Neuron (in vitro differentiated cells): ENCODE results near the gene SELENOW.
"Not testable (repeated sequence)": the region's sequence is repeated elsewhere in the genome, so short reads cannot be mapped to it uniquely, and the experiment has no call there.

Experiments
- H2AFZ ChIP-seq: one replicate; pipeline ENCODE4 v1.6.1; 2013; ENCODE audit warnings: low read depth, mild to moderate bottlenecking, inconsistent platforms, low read length, moderate library complexity
- H3K27me3 ChIP-seq: one replicate; pipeline ENCODE4 v1.6.1; 2013; ENCODE audit warnings: low read length; ENCODE audit not compliant: insufficient read depth
- H3K36me3 ChIP-seq: one replicate; pipeline ENCODE4 v1.6.1; 2013; ENCODE audit warnings: low read length; ENCODE audit not compliant: insufficient read depth
- H3K4me1 ChIP-seq: one replicate; pipeline ENCODE4 v1.6.1; 2013; ENCODE audit warnings: low read length; ENCODE audit not compliant: insufficient read depth
- H3K4me3 ChIP-seq: 2 replicates; pipeline ENCODE4 v1.5.1; 2013; ENCODE audit warnings: mild to moderate bottlenecking, low read length, moderate library complexity
- H3K9me3 ChIP-seq: one replicate; pipeline ENCODE4 v1.6.1; 2013; ENCODE audit warnings: low read length

The SELENOW gene

DNA sequence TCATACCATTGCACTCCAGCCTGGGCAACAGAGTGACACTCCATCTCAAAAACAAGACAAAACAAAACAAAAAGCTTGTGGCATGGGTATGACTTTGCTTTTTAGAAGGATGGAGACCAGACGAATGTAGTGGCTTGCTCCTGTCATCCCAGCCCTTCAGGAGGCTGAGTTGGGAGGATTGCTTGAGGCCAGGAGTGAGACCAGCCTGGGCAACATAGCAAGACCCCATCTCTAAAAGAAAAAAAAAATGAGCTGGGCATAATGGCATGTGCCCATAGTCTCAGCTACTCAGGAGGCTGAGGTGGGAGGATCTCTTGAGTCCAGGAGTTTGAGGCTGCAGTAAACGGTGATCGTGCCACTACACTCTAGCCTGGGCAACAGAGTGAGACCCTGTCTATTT lies 16.4 kb upstream of the SELENOW start:
- H3K9me3 ChIP-seq: no peaks in the 10 kb centered on the region
- no peak overlapping the region for H3K4me3 ChIP-seq
- peaks cover 20% of the 10 kb centered on the region for H3K36me3 ChIP-seq
- H3K27me3 ChIP-seq: no peaks in the 10 kb centered on the region
- H2AFZ ChIP-seq: no peak overlapping the region
- no peaks in the 10 kb centered on the region for H3K4me1 ChIP-seq

DNA sequence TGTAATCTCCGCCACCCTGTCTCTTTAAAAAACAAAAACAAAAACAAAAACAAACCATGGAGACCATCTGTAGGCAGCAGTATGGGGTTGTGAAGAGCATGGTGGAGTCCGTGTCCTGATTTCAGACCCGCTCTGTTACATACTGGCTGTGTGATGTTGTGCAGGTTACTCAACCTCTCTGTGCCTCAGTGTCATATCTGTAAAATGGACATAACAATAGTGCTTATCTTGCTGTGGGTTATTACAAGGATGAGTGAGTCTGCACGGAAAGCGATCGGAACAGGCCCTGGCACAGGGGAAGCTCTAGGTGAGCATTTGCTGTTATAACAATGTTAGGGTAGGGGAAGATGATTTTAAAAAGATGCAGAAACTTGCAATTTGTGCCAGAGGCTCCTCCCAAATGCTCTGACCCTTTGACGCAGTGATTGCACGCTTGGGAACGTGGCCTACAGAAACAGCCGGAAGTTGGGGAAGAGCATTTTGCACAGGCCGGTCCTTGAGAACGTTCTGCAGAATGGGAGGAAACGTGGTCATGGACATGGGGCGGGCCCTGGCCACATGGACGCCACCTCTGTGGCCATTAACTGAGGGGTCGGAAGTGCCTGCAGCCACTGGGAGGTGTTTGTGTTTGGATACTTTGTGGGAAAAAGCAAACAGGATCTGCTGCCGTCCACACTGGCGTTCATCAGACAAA lies 15.7 kb upstream of the SELENOW start:
- H3K4me3 ChIP-seq: no peak overlapping the region
- no peak overlapping the region for H2AFZ ChIP-seq
- H3K9me3 ChIP-seq: no peaks in the 10 kb centered on the region
- H3K27me3 ChIP-seq: no peaks in the 10 kb centered on the region
- no peaks in the 10 kb centered on the region for H3K4me1 ChIP-seq
- H3K36me3 ChIP-seq: peaks cover 13% of the 10 kb centered on the region

GRCh38 chr19:47764705-47765104 lies 13.8 kb upstream of the SELENOW start:
- not testable (repeated sequence) for H2AFZ ChIP-seq, H3K4me1 ChIP-seq, H3K4me3 ChIP-seq, H3K9me3 ChIP-seq, H3K27me3 ChIP-seq, H3K36me3 ChIP-seq

- H2AFZ ChIP-seq: no peak overlapping the region
- peaks cover 3% of the 10 kb centered on the region for H3K4me1 ChIP-seq
- H3K4me3 ChIP-seq: no peak overlapping the region
- H3K27me3 ChIP-seq: no peaks in the 10 kb centered on the region
- no peaks in the 10 kb centered on the region for H3K36me3 ChIP-seq
- H3K9me3 ChIP-seq: no peaks in the 10 kb centered on the region
Measured at GRCh38 chr19:47765523-47766358, 12.8 kb upstream of the SELENOW start.

GRCh38 chr19:47766359-47766620 lies 12.2 kb upstream of the SELENOW start:
- Histone ChIP-seq H3K27me3 (no peaks in the 10 kb centered on the region), H3K4me1 (peaks cover 3% of the 10 kb centered on the region), H3K4me3 (no peak overlapping the region), H2AFZ (no peak overlapping the region), H3K9me3 (no peaks in the 10 kb centered on the region), H3K36me3 (no peaks in the 10 kb centered on the region)

DNA sequence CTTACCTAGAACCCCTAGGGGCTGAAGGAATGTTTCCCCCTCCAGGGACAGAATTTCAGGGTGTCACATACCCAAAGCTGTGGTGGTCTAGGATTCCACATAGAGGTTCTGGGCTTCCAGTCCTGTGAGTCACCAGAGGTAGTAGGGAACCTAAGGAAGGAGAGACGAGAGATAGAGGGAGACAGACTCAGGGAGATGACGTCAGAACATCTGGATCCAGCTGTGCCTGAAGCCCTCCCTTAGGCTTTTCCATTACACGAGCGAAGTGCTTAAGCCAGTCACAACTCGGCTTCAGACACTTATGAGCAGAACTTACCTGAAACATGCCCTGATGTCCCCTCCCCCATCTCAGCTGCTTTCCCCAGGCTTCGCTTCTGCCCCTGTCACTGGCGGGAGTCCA lies 11.8 kb upstream of the SELENOW start:
- Histone ChIP-seq H2AFZ (no peak overlapping the region), H3K4me1 (peaks cover 3% of the 10 kb centered on the region), H3K9me3 (no peaks in the 10 kb centered on the region), H3K36me3 (no peaks in the 10 kb centered on the region), H3K4me3 (no peak overlapping the region), H3K27me3 (no peaks in the 10 kb centered on the region)

GRCh38 chr19:47767349-47767748 lies 11.2 kb upstream of the SELENOW start:
- no peak overlapping the region for H2AFZ ChIP-seq
- H3K27me3 ChIP-seq: no peaks in the 10 kb centered on the region
- no peaks in the 10 kb centered on the region for H3K9me3 ChIP-seq
- H3K4me3 ChIP-seq: no peak overlapping the region
- H3K36me3 ChIP-seq: no peaks in the 10 kb centered on the region
- H3K4me1 ChIP-seq: peaks cover 3% of the 10 kb centered on the region

- Histone ChIP-seq H3K4me3 (no peak overlapping the region), H2AFZ (no peak overlapping the region), H3K27me3 (no peaks in the 10 kb centered on the region), H3K4me1 (peaks cover 4% of the 10 kb centered on the region), H3K36me3 (no peaks in the 10 kb centered on the region), H3K9me3 (no peaks in the 10 kb centered on the region)
Measured at GRCh38 chr19:47768604-47769003, 9.9 kb upstream of the SELENOW start.

DNA sequence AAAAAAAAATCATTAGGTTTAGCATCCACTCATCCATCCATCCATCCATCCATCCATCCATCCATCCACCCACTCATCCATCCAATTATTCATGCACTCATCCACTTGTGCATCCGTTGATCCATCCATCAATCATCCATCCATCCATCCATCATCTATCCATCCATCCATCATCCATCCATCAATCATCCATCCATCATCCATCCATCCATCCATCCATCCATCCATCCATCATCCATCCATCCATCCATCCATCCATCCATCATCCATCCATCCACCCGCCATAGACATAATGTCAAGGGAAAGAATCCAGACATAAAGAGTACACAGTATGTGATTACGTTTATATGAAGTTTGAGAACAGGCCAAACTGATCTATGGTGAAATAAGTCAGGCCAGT lies 9.0 kb upstream of the SELENOW start:
- H3K27me3 ChIP-seq: no peaks in the 10 kb centered on the region
- no peak overlapping the region for H3K4me3 ChIP-seq
- H3K36me3 ChIP-seq: no peaks in the 10 kb centered on the region
- no peak overlapping the region for H2AFZ ChIP-seq
- H3K9me3 ChIP-seq: no peaks in the 10 kb centered on the region
- H3K4me1 ChIP-seq: peaks cover 12% of the 10 kb centered on the region

DNA sequence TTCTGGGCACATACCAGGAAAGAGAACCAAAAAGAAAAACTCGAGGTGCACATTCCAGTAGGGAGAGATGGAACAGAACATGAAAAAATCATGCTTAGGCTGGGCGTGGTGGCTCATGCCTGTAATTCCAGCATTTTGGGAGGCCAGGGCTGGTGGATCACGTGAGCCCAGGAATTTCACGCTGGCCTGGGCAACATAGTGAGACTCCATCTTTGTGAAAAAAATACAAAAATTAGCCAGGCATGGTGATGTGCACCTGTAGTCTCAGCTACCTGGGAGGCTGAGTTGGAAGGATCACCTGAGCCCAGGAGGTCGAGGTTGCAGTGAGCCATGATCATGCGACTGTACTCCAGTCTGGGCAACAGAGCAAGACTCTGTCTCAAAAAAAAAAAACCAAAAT lies 7.2 kb upstream of the SELENOW start:
- H3K36me3 ChIP-seq, H2AFZ ChIP-seq, H3K4me3 ChIP-seq, H3K27me3 ChIP-seq, H3K9me3 ChIP-seq: not testable (repeated sequence)
- H3K4me1 ChIP-seq: peaks cover 12% of the 10 kb centered on the region

- Histone ChIP-seq H3K4me1 (peaks cover 17% of the 10 kb centered on the region), H3K36me3 (peaks cover 14% of the 10 kb centered on the region), H3K9me3 (no peaks in the 10 kb centered on the region), H3K4me3 (no peak overlapping the region), H3K27me3 (no peaks in the 10 kb centered on the region), H2AFZ (no peak overlapping the region)
Measured at GRCh38 chr19:47776568-47776967, 1.9 kb upstream of the SELENOW start.

- Histone ChIP-seq H3K4me1 (peaks cover 17% of the 10 kb centered on the region), H3K36me3 (peaks cover 22% of the 10 kb centered on the region), H3K4me3 (peak overlapping the region; percentile 80), H2AFZ (peak overlapping the region; percentile 91)
- not testable (repeated sequence) for H3K27me3 ChIP-seq, H3K9me3 ChIP-seq
Measured at GRCh38 chr19:47777245-47778048, 1.1 kb upstream of the SELENOW start.

DNA sequence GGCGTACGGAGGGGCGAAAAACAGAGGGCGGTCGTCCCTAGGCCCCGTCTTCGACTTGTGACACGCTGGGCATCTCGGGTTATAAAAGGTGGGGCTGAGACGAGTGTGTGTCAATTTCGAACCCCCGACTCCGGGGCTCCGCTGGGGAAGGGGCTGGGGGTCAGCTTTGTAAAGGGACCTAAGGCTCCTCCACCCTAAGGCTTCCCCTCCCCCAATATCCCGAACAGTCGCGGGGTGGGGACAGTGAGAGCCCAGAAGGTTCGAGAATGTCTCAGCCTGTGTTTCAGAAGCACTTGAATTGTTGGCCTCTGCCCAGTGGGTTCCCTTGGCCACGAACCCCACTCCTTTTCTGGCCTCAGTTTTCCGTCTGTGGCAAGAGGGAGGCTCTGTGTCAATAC lies 450 bp downstream of the SELENOW start:
- Histone ChIP-seq H3K36me3 (peaks cover 28% of the 10 kb centered on the region), H3K9me3 (no peaks in the 10 kb centered on the region), H3K27me3 (no peaks in the 10 kb centered on the region), H3K4me1 (peaks cover 13% of the 10 kb centered on the region), H2AFZ (peak overlapping the region; percentile 91), H3K4me3 (peak overlapping the region; percentile 80)
